ENCODE results near the gene USP24. TPM values are rescaled to one million over a fixed set of nuclear protein-coding genes. Genes with fewer than 3 reads are reported as not detected.
"Not testable (repeated sequence)": the region's sequence is repeated elsewhere in the genome, so short reads cannot be mapped to it uniquely, and the experiment has no call there.

The USP24 gene
- total RNA-seq, 1 donor from 2014 or later: 40.9 TPM

DNA sequence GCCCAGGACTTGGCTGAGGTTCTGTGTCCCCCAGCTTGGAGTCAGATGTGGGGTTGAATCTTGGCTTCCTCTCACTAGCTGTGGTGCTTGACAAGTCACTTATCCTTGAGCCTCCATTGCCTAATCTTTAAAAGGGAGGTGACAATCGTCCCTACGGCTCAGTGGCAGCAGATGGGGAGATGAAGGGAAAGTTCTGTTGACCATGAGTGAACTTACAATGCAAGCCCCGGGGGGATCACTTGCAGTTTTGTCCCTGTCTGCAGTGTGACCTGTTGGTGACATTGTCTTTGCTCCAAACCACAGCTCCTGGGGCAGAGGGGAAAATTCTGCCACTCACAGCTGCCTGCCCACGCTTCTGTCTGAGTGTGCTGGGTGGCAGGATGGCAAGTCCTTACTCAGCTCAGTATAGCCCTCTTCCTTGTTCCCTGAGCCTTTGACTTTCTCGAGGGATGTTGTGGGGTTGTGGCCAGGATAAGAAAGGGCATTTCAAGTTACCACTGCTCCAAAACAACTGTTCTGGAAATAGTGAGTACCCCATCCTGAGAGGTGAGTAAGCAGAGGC is 174.2 kb downstream of the USP24 start:
- intact Hi-C loops (cut with micrococcal nuclease): no loop called here

DNA sequence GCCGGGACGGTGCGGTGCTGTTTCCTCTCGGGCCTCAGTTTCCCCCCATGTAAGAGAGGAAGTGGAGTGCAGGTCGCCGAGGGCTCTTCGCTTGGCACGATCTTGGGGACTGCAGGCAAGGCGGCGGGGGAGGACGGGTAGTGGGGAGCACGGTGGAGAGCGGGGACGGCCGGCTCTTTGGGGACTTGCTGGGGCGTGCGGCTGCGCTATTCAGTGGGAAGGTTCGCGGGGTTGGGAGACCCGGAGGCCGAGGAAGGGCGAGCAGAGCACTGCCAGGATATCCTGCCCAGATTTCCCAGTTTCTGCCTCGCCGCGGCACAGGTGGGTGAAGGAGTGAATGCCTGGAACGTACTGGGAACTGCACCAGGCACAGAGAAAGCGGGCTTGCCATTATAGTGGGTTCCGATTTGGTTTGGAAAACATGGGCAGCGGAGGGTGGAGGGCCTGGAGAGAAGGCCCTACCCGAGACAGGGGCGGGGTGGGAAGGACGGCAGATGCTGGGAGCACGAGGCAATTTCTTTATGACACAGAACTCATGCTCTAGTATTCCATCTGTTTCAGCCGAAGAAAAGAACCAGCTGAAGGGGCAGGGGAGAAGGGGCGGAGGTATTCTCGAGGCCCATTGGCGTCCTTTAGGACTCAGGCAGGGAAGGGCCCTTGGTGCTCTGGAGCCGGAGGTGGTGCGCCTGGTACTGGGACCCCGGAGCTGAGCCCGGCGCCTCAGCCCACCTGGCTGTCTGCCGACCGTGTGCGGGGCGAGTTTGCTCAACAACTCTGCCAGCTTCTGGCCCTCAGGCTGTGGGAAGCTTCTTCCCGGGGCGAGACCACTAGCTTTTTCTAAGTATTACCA is 174.9 kb downstream of the USP24 start:
- intact Hi-C loops (cut with micrococcal nuclease): no loop called here

DNA sequence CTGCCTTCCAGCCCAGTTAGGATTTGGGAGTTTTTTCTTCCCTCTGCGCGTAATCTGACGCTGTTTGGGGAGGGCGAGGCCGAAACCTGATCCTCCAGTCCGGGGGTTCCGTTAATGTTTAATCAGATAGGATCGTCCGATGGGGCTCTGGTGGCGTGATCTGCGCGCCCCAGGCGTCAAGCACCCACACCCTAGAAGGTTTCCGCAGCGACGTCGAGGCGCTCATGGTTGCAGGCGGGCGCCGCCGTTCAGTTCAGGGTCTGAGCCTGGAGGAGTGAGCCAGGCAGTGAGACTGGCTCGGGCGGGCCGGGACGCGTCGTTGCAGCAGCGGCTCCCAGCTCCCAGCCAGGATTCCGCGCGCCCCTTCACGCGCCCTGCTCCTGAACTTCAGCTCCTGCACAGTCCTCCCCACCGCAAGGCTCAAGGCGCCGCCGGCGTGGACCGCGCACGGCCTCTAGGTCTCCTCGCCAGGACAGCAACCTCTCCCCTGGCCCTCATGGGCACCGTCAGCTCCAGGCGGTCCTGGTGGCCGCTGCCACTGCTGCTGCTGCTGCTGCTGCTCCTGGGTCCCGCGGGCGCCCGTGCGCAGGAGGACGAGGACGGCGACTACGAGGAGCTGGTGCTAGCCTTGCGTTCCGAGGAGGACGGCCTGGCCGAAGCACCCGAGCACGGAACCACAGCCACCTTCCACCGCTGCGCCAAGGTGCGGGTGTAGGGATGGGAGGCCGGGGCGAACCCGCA is 175.7 kb downstream of the USP24 start, which contains the start of gene PCSK9:
Gene PCSK9 (plus strand): TSS at position 207 of the 741 bp plus-strand sequence. CDS start 290 bp downstream, at position 497.
- intact Hi-C loops (cut with micrococcal nuclease): no loop called here

DNA sequence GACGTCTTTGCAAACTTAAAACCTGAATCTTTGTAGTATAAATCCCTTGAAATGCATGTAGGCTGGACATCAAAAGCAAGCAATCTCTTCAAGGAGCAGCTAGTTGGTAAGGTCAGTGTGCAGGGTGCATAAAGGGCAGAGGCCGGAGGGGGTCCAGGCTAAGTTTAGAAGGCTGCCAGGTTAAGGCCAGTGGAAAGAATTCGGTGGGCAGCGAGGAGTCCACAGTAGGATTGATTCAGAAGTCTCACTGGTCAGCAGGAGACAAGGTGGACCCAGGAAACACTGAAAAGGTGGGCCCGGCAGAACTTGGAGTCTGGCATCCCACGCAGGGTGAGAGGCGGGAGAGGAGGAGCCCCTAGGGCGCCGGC is 176.2 kb downstream of the USP24 start:
- intact Hi-C loops (cut with micrococcal nuclease): no loop called here

DNA sequence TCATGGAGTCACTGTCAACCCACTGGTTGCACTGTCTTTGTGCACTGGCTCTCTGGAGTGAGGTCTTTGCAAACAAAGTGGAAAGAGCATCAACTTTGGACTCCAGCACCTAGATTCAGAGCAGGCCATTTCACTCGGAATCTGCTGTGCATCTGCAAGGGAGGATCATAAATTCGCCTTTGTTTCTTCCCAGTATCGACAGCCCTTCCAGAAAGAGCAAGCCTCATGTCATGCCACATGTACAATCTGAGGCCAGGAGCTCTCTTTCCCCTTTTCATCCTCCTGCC is 176.7 kb downstream of the USP24 start:
- intact Hi-C loops (cut with micrococcal nuclease): no loop called here

DNA sequence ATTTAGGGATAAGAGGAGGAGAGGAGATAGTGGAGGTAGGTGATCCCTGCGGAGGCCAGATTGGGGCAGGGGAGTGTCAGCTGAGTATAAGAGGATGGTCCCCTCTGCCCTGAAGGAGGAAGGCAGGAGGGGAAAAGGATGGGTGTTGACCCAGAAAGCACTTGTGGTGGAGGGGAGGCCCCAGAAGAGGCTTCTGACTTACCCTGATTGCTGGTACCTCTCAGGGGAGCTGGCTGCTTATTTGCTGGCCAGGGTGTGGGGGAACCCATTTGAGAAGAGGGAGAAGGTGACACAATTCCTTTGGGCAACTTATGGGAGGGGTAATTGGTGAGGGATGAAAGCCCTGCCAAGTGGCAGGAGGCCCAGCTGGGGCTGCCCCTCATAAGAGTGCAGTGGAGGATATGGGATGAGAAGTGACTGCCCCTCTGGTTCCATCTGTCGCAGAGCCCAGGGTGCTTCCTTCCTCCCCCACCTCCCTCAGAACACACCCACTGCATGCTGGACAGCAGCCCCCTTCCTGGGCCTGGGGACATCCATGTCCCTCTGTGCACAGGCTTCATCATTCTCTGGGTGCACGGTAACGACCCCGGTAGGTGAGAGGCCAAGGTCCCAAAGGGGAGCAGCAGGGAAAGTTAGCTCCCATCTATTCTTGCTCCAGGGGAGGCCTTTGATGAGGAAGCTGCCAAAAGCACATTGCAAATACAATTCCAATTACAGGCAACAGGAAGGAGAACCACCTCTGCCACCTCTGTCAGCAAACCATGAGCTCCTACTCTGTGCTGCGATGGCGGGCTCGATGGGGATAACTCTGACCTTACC is 177.2 kb downstream of the USP24 start:
- intact Hi-C loops (cut with micrococcal nuclease): no loop called here

DNA sequence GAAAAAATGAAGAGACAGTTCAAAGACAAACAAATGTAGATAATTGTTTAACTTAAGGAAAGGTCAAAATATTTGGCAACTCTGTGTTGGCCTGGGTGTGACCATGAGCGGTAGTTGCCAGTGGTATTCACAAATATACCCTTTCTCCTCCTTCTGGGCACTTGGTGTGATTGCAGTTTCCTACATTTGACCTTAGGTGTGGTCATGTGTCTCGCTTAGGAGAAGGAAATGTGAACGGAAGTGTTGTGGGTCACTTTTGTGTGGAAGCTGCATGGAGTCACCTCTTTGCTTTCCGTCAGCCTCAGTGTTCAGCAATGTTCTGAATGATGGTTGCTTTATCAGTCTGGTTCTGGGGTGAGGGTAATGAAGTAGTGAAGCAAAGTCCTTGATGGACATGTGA is 179.3 kb downstream of the USP24 start:
- intact Hi-C loops (cut with micrococcal nuclease): no loop called here

DNA sequence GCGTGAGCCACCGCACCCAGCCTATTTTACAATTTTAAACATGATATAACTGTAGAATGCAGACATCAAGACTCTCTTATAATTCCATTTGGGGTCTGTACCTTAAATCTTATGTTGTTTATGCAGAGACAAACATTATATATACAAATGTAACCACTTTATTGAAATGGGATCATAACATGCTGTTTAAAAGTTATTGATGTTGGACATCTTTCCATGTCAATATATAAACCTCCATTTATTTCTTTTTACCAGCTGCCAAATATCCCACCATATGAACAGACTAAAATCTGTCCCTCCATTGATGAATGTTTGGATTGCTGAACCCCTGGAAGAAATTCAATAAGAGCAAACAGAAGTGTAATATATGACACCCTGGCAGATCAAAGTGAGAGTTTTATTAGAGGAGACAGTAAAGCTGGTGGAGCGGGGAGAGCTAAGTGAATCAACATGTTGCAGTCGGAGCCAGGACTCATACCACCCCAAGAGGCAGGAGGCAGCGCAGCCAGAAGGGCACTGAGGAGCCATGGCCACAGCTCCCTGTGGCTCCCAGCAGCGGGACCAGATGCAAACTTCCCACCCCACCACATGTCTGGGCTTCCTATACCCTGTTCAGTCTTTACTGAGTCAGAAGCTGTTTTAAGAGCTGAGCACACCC is 180.6 kb downstream of the USP24 start:
- intact Hi-C loops (cut with micrococcal nuclease): no loop called here

DNA sequence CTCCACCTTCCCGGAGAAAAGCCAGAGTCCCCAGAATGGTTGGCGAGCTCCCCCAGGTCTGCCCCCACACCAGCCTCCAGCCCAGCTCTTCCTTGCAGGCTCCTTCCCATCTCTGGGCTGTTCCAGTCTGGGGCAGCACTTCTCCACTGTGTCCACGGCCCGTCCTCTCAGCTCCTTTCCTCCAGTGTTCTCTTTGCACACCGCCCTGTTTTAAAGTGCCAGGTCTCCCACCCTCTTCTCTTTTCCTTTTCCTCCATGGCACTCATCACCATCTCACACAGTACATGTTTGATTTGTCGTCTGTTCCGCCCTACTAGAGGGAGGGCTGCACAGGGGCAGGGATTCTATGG is 181.9 kb downstream of the USP24 start:
- intact Hi-C loops (cut with micrococcal nuclease): no loop called here

DNA sequence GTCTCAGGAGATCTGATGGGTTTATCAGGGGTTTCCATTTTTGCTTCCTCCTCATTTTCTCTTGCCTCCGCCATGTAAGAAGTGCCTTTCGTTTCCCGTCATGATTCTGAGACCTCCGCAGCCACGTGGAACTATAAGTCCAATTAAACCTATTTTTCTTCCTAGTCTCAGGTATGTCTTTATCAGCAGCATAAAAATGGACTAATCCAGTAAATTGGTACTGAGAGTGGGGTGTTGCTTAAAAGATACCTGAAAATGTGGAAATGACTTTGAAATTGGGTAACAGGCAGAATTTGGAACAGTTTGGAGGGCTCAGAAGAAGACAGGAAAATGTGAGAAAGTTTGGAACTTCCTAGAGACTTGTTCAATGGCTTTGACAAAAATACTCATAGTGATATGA is 184.1 kb downstream of the USP24 start:
- intact Hi-C loops (cut with micrococcal nuclease): not testable (repeated sequence)

DNA sequence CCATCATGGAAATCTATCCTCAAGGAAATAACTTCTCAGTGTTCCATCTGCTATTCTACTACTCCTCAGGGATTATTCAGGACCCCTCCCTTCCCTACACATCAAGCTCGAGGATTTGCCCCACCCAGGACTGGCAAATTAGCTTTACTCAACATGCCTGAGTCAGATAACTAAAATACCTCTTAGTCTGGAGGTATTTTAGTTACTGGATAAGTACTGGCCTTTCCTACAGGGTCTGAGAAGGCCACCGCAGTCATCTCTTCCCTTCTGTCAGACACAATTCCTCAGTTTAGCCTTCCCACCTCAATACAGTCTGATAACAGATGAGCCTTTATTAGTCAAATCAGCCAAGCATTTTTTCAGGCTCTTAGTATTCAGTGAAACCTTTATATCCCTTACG is 188.5 kb downstream of the USP24 start:
- intact Hi-C loops (cut with micrococcal nuclease): not testable (repeated sequence)

DNA sequence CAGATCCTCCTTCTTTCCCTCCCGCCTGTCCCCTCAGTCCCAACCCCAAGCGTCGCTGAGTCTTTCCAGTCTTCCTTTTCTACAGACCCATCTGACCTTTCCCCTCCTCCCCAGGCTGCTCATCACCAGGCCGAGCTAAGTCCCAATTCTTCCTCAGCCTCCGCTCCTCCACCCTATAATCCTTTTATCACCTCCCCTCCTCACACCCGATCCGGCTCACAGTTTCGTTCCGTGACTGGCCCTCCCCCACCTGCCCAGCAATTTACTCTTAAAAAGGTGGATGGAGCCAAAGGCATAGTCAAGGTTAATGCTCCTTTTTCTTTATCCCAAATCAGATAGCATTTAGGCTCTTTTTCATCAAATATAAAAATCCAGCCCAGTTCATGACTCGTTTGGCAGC is 191.0 kb downstream of the USP24 start:
- intact Hi-C loops (cut with micrococcal nuclease): not testable (repeated sequence)

DNA sequence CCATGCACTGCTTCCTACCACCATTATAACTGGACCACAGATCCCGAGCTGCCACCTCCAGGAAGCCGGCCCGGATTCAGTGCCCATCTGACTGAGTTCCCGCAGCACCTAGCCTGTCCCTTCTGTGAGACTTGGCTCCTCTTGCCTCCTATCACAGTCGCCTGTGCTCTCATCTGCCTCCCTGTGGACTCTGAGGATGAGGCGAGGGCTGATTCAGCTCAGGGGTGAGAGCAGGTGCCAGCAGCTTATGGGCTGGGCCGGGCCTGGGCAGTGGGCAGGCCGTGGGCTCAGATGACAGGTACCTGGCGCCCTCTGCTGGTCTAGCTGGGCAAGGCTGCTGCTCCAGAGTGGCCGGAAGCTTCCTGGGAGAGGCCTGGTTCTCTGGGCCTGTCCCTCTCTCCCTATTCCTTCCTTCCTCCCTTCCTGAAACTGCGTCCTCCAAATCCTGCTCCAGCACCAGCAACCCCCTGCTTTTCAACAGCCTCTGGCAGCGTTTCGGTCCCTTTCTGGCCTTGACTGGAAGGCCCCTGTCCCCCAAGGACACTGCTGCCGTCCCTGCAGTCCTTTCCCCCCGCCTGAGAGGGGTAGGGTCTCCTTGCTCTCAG is 193.1 kb downstream of the USP24 start:
- intact Hi-C loops (cut with micrococcal nuclease): loop anchor here (1.0 kb wide), 2 partner anchors 72 to 77 kb away; no protein-coding TSS in a partner anchor

DNA sequence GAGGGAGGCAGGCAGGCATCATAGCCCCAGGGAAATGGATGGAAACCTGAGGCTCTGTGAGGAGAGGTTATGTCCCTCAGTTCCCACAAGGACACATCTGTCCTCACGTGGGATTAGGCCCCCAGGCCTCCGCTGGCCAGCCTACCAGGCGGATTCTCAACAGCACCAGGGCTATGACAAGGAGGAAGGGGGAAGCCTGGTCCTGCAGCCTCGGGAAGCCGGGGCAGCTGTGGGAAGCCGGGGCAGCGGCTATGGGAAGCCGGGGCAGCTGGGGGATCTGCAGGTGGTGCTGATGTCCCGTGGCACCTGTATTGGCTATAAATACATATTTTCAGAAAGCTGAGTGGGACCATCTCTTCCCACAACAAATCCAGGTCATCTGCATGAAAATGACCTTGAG is 196.8 kb downstream of the USP24 start:
- intact Hi-C loops (cut with micrococcal nuclease): no loop called here

Other genes starting within 250 kb of the USP24 start
- not detected in 2 replicates for gene TMEM61, start 234.7 kb downstream of the USP24 start, total RNA-seq
- not detected in 2 replicates for gene BSND, start 216.4 kb downstream of the USP24 start, total RNA-seq
- gene PCSK9, start 175.8 kb downstream of the USP24 start, total RNA-seq: 0.07 TPM in 2 replicates